Astrocyte (in vitro differentiated cells and primary cell): ENCODE measurements around the gene ZBTB18. TPM values are rescaled to one million over a fixed set of nuclear protein-coding genes. Genes with fewer than 3 reads are reported as not detected.

Experiments
- DNase-seq: peaks from one replicate; pipeline ENCODE4 v3.0.0-alpha.2; 2010; ENCODE audit warnings: low read depth
- FAIRE-seq: peaks from 2 replicates; lab custom pipeline; 2011; peaks lifted over from hg19 to GRCh38; lab: Jason Lieb, UNC
- H2AFZ ChIP-seq: 2 replicates; pipeline ENCODE4 v1.6.0; 2012; ENCODE audit warnings: low read depth, low read length, inconsistent platforms
- H3K27ac ChIP-seq: 2 replicates; pipeline ENCODE4 v1.5.1; 2011; ENCODE audit warnings: low read depth, low read length, inconsistent platforms
- H3K27me3 ChIP-seq: 2 replicates; pipeline ENCODE4 v1.6.0; 2011; ENCODE audit warnings: low read length, inconsistent platforms; ENCODE audit not compliant: insufficient read depth
- H3K36me3 ChIP-seq: 2 replicates; pipeline ENCODE4 v1.5.1; 2011; ENCODE audit warnings: low read length, inconsistent platforms; ENCODE audit not compliant: insufficient read depth
- H3K4me1 ChIP-seq: 2 replicates; pipeline ENCODE4 v1.5.1; 2011; ENCODE audit warnings: low read length, inconsistent platforms; ENCODE audit not compliant: insufficient read depth
- H3K4me2 ChIP-seq: 2 replicates; pipeline ENCODE4 v1.6.0; 2012; ENCODE audit warnings: low read length, inconsistent platforms
- H3K4me3 ChIP-seq: 2 replicates; pipeline ENCODE4 v1.5.1; 2011; ENCODE audit warnings: low read depth, mild to moderate bottlenecking, low read length, inconsistent platforms; ENCODE audit not compliant: insufficient read depth
- H3K79me2 ChIP-seq: 2 replicates; pipeline ENCODE4 v1.6.0; 2012; ENCODE audit warnings: mild to moderate bottlenecking, low read length, inconsistent platforms; ENCODE audit not compliant: insufficient read depth
- H3K9ac ChIP-seq: 2 replicates; pipeline ENCODE4 v1.6.0; 2012; ENCODE audit warnings: mild to moderate bottlenecking, low read length, inconsistent platforms
- H3K9me3 ChIP-seq: 2 replicates; pipeline ENCODE4 v1.5.1; 2012; ENCODE audit warnings: low read depth, mild to moderate bottlenecking, low read length, inconsistent platforms; ENCODE audit not compliant: insufficient read depth
- H4K20me1 ChIP-seq: 2 replicates; pipeline ENCODE4 v1.6.0; 2012; ENCODE audit warnings: low read length, inconsistent platforms; ENCODE audit not compliant: insufficient read depth
- H3K27ac Mint-ChIP-seq: one replicate; pipeline ENCODE4 v1.8.0; 2021; ENCODE audit warnings: mild to moderate bottlenecking, mixed read lengths; ENCODE audit not compliant: unreplicated experiment
- H3K27me3 Mint-ChIP-seq: one replicate; pipeline ENCODE4 v1.8.0; 2021; ENCODE audit warnings: low read depth, mixed read lengths; ENCODE audit not compliant: unreplicated experiment
- H3K36me3 Mint-ChIP-seq: one replicate; pipeline ENCODE4 v1.8.0; 2021; ENCODE audit warnings: low read depth, mixed read lengths; ENCODE audit not compliant: unreplicated experiment
- H3K4me1 Mint-ChIP-seq: one replicate; pipeline ENCODE4 v1.8.0; 2021; ENCODE audit warnings: low read depth, mixed read lengths; ENCODE audit not compliant: unreplicated experiment
- H3K4me3 Mint-ChIP-seq: one replicate; pipeline ENCODE4 v1.8.0; 2021; ENCODE audit warnings: mild to moderate bottlenecking, moderate library complexity, mixed read lengths; ENCODE audit not compliant: unreplicated experiment
- H3K9me3 Mint-ChIP-seq: one replicate; pipeline ENCODE4 v1.8.0; 2021; ENCODE audit warnings: mild to moderate bottlenecking, mixed read lengths; ENCODE audit not compliant: unreplicated experiment
- CTCF ChIP-seq: IDR thresholded peaks from 2 replicates; pipeline ENCODE4 v1.5.1; 2011; ENCODE audit warnings: low read depth, mild to moderate bottlenecking, inconsistent platforms, low read length, moderate library complexity; ENCODE audit not compliant: insufficient read depth
- EZH2 ChIP-seq: IDR thresholded peaks from 2 replicates; pipeline ENCODE4 v1.6.1; 2012; ENCODE audit warnings: mild to moderate bottlenecking, low read length, inconsistent platforms; ENCODE audit not compliant: insufficient read depth
- total RNA-seq: library from RNA; stranded (reverse); gene quantifications from 2 replicates; pipeline ENCODE4 v1.2.1, GENCODE V29; 2021

The ZBTB18 gene
- total RNA-seq, 1 donor from 2014 or later, result 19.2 TPM

GRCh38 chr1:244019982-244020485 is 31.0 kb upstream of the ZBTB18 start:
- H3K4me1 Mint-ChIP-seq, result no peaks in the 10 kb centered on the region
- Histone ChIP-seq H3K9ac (no peak overlapping the region), H3K36me3 (no peaks in the 10 kb centered on the region), H3K27me3 (no peaks in the 10 kb centered on the region), H3K9me3 (no peaks in the 10 kb centered on the region), H3K4me2 (no peak overlapping the region), H3K27ac (no peak overlapping the region), H4K20me1 (no peaks in the 10 kb centered on the region), H3K4me1 (no peaks in the 10 kb centered on the region), H2AFZ (no peak overlapping the region), H3K4me3 (no peak overlapping the region), H3K79me2 (no peaks in the 10 kb centered on the region)
- DNase-seq (no peak), FAIRE-seq (no peak)
- no peaks in the 10 kb centered on the region for H3K36me3 Mint-ChIP-seq
- H3K4me3 Mint-ChIP-seq, result no peak overlapping the region
- peaks cover 5% of the 10 kb centered on the region for H3K9me3 Mint-ChIP-seq
- TF ChIP-seq CTCF, result no peak
- TF ChIP-seq EZH2, result no peak
- H3K27me3 Mint-ChIP-seq, result peaks cover 5% of the 10 kb centered on the region
- H3K27ac Mint-ChIP-seq, result no peak overlapping the region

GRCh38 chr1:244021427-244021826 is 29.7 kb upstream of the ZBTB18 start:
- Histone ChIP-seq H3K36me3 (no peaks in the 10 kb centered on the region), H3K79me2 (no peaks in the 10 kb centered on the region), H3K9me3 (no peaks in the 10 kb centered on the region), H3K27ac (no peak overlapping the region), H3K4me3 (no peak overlapping the region), H4K20me1 (no peaks in the 10 kb centered on the region), H3K4me1 (no peaks in the 10 kb centered on the region), H3K4me2 (no peak overlapping the region), H3K27me3 (no peaks in the 10 kb centered on the region), H2AFZ (no peak overlapping the region), H3K9ac (no peak overlapping the region)
- H3K9me3 Mint-ChIP-seq, result peaks cover 5% of the 10 kb centered on the region
- H3K4me3 Mint-ChIP-seq, result no peak overlapping the region
- no peak overlapping the region for H3K27ac Mint-ChIP-seq
- TF ChIP-seq EZH2, result no peak
- DNase-seq, result no peak
- H3K4me1 Mint-ChIP-seq, result no peaks in the 10 kb centered on the region
- H3K27me3 Mint-ChIP-seq, result peaks cover 7% of the 10 kb centered on the region
- FAIRE-seq, result no peak
- H3K36me3 Mint-ChIP-seq, result no peaks in the 10 kb centered on the region

- no peak for DNase-seq
- no peak overlapping the region for H3K27ac Mint-ChIP-seq
- no peak overlapping the region for H3K4me3 ChIP-seq
- no peak overlapping the region for H2AFZ ChIP-seq
- no peak for TF ChIP-seq CTCF
- TF ChIP-seq EZH2, result no peak
- no peak overlapping the region for H3K4me3 Mint-ChIP-seq
- H3K9ac ChIP-seq, result no peak overlapping the region
- H3K4me2 ChIP-seq, result no peak overlapping the region
- H3K9me3 Mint-ChIP-seq, result peaks cover 5% of the 10 kb centered on the region
- no peaks in the 10 kb centered on the region for H3K36me3 Mint-ChIP-seq
- H3K4me1 ChIP-seq, result no peaks in the 10 kb centered on the region
- H3K27me3 ChIP-seq, result no peaks in the 10 kb centered on the region
- H3K4me1 Mint-ChIP-seq, result no peaks in the 10 kb centered on the region
- no peaks in the 10 kb centered on the region for H4K20me1 ChIP-seq
- no peak overlapping the region for H3K27ac ChIP-seq
- H3K27me3 Mint-ChIP-seq, result peaks cover 7% of the 10 kb centered on the region
- H3K9me3 ChIP-seq, result no peaks in the 10 kb centered on the region
- FAIRE-seq, result no peak
- H3K79me2 ChIP-seq, result no peaks in the 10 kb centered on the region
- H3K36me3 ChIP-seq, result no peaks in the 10 kb centered on the region
These were observed 28.8 kb upstream of the ZBTB18 start for GRCh38 chr1:244022311-244022710.
